Right hindlimb (tissue), 1 donor: Measurements from ENCODE around the gene ZGPAT.

Experiments
- DNase-seq: peaks from one replicate; pipeline ENCODE4 v3.0.0-alpha.2; 2018

The ZGPAT gene

GRCh38 chr20:63745424-63745805 is 37.6 kb downstream of the ZGPAT start:
- no peak for DNase-seq

- peak; percentile 22 for DNase-seq
Measured at GRCh38 chr20:63745961-63746731, 38.3 kb downstream of the ZGPAT start.

- DNase-seq: peak; percentile 17
Measured at GRCh38 chr20:63746751-63747315, 39.0 kb downstream of the ZGPAT start.

GRCh38 chr20:63747622-63748069 is 39.8 kb downstream of the ZGPAT start:
- DNase-seq: peak; percentile 22

- peak; percentile 34 for DNase-seq
Measured at GRCh38 chr20:63748070-63748933, 40.5 kb downstream of the ZGPAT start.

- DNase-seq: no peak
Measured at GRCh38 chr20:63748934-63749270, 41.1 kb downstream of the ZGPAT start.

GRCh38 chr20:63749597-63750508 is 42.0 kb downstream of the ZGPAT start:
- DNase-seq: peak; percentile 30

- DNase-seq: peak; percentile 17
Measured at GRCh38 chr20:63750807-63751470, 43.1 kb downstream of the ZGPAT start.

GRCh38 chr20:63751471-63752271 is 43.8 kb downstream of the ZGPAT start:
- peak; percentile 35 for DNase-seq

- no peak for DNase-seq
Measured at GRCh38 chr20:63752411-63753101, 44.7 kb downstream of the ZGPAT start.

GRCh38 chr20:63753381-63753780 is 45.5 kb downstream of the ZGPAT start:
- DNase-seq: no peak

GRCh38 chr20:63754008-63754407 is 46.2 kb downstream of the ZGPAT start:
- no peak for DNase-seq

- DNase-seq: no peak
Measured at GRCh38 chr20:63755933-63756647, 48.3 kb downstream of the ZGPAT start.

GRCh38 chr20:63756648-63756991 is 48.8 kb downstream of the ZGPAT start:
- no peak for DNase-seq

- peak; percentile 7 for DNase-seq
Measured at GRCh38 chr20:63758152-63758551, 50.3 kb downstream of the ZGPAT start.

GRCh38 chr20:63759377-63759901 is 51.6 kb downstream of the ZGPAT start:
- no peak for DNase-seq

GRCh38 chr20:63765082-63765873 is 57.4 kb downstream of the ZGPAT start:
- DNase-seq: no peak

GRCh38 chr20:63765902-63766301 is 58.1 kb downstream of the ZGPAT start:
- no peak for DNase-seq
